ENCODE measurements around the gene CYP1B1. TPM values are rescaled to one million over a fixed set of nuclear protein-coding genes. Genes with fewer than 3 reads are reported as not detected.
A peak's percentile ranks its signal among the peaks of the same experiment; 100 is the strongest.

Gene CYP1B1
- total RNA-seq, 2 experiments from 2014 or later: 4.2 to 16.0 TPM

GRCh38 chr2:38108907-38109731 lies 33.2 kb upstream of the CYP1B1 start:
- ATAC-seq (peak; percentile 27), DNase-seq (no peak)
- H3K36me3 Mint-ChIP-seq: no peaks in the 10 kb centered on the region
- CTCF ChIA-PET: interaction anchor here (1.5 kb wide), 1 partner anchor 33 kb away, joined by 6 read pairs; the partner anchor contains the start of gene CYP1B1
- peaks cover 22% of the 10 kb centered on the region for H3K4me1 Mint-ChIP-seq
- peaks cover 48% of the 10 kb centered on the region for H3K27me3 Mint-ChIP-seq
- no peaks in the 10 kb centered on the region for H3K9me3 Mint-ChIP-seq (ENCODE audit: low read depth)
- H3K4me3 Mint-ChIP-seq: no peak overlapping the region
- no peak overlapping the region for H3K27ac Mint-ChIP-seq

GRCh38 chr2:38107738-38108410 lies 31.9 kb upstream of the CYP1B1 start:
- ATAC-seq (no peak), DNase-seq (no peak)
- CTCF ChIA-PET: interaction anchor here (0.8 kb wide), 1 partner anchor 31 kb away, joined by 3 read pairs; no protein-coding TSS in a partner anchor
- Mint-ChIP-seq H3K27me3 (peaks cover 46% of the 10 kb centered on the region), H3K27ac (no peak overlapping the region), H3K4me1 (peaks cover 22% of the 10 kb centered on the region), H3K36me3 (no peaks in the 10 kb centered on the region), H3K9me3 (ENCODE audit: low read depth) (peaks cover 2% of the 10 kb centered on the region), H3K4me3 (no peak overlapping the region)

GRCh38 chr2:38106405-38107094 lies 30.6 kb upstream of the CYP1B1 start:
- Mint-ChIP-seq H3K4me1 (peaks cover 22% of the 10 kb centered on the region), H3K4me3 (no peak overlapping the region), H3K27me3 (peaks cover 44% of the 10 kb centered on the region)

GRCh38 chr2:38105922-38106321 lies 30.0 kb upstream of the CYP1B1 start:
- DNase-seq (no peak), ATAC-seq (no peak)
- Mint-ChIP-seq H3K4me3 (no peak overlapping the region), H3K9me3 (ENCODE audit: low read depth) (peaks cover 2% of the 10 kb centered on the region), H3K27me3 (peaks cover 43% of the 10 kb centered on the region), H3K27ac (no peak overlapping the region), H3K4me1 (peaks cover 22% of the 10 kb centered on the region), H3K36me3 (no peaks in the 10 kb centered on the region)
- CTCF ChIA-PET: interaction anchor here (0.9 to 1.2 kb wide), 2 partner anchors 30 to 124 kb away, joined by 3 to 4 read pairs; partner anchors contain the start of gene CYP1B1

More at GRCh38 chr2:38106405-38107094, 30.6 kb upstream of the CYP1B1 start:
- H3K27ac Mint-ChIP-seq: no peak overlapping the region
- no peaks in the 10 kb centered on the region for H3K36me3 Mint-ChIP-seq
- CTCF ChIA-PET: interaction anchor here (0.6 to 1.2 kb wide), 4 partner anchors 12 to 124 kb away, joined by 3 to 4 read pairs (median 3); partner anchors contain the start of gene CYP1B1
- DNase-seq: no peak
- peaks cover 2% of the 10 kb centered on the region for H3K9me3 Mint-ChIP-seq (ENCODE audit: low read depth)
- peak; percentile 33 for ATAC-seq

- H3K36me3 Mint-ChIP-seq: no peaks in the 10 kb centered on the region
- no peak for DNase-seq
- H3K4me3 Mint-ChIP-seq: no peak overlapping the region
- no peak for ATAC-seq
- CTCF ChIA-PET: interaction anchor here (1.7 kb wide), 1 partner anchor 28 kb away, joined by 5 read pairs; no protein-coding TSS in a partner anchor
- peaks cover 53% of the 10 kb centered on the region for H3K27me3 Mint-ChIP-seq
- no peak overlapping the region for H3K27ac Mint-ChIP-seq
- peaks cover 2% of the 10 kb centered on the region for H3K9me3 Mint-ChIP-seq (ENCODE audit: low read depth)
- H3K4me1 Mint-ChIP-seq: peaks cover 25% of the 10 kb centered on the region
These were observed 28.6 kb upstream of the CYP1B1 start for GRCh38 chr2:38104598-38104997.

GRCh38 chr2:38100328-38100727 lies 24.4 kb upstream of the CYP1B1 start:
- Mint-ChIP-seq H3K27me3 (peaks cover 79% of the 10 kb centered on the region), H3K27ac (no peak overlapping the region), H3K4me1 (peaks cover 28% of the 10 kb centered on the region)

GRCh38 chr2:38099099-38100028 lies 23.4 kb upstream of the CYP1B1 start:
- Mint-ChIP-seq H3K36me3 (no peaks in the 10 kb centered on the region), H3K4me1 (peaks cover 28% of the 10 kb centered on the region), H3K9me3 (ENCODE audit: low read depth) (peaks cover 2% of the 10 kb centered on the region), H3K27ac (no peak overlapping the region), H3K27me3 (peaks cover 76% of the 10 kb centered on the region), H3K4me3 (no peak overlapping the region)
- ATAC-seq (no peak), DNase-seq (no peak)
- CTCF ChIA-PET: no interaction called here

More at GRCh38 chr2:38100328-38100727, 24.4 kb upstream of the CYP1B1 start:
- no peak for DNase-seq
- CTCF ChIA-PET: no interaction called here
- H3K36me3 Mint-ChIP-seq: no peaks in the 10 kb centered on the region
- peaks cover 2% of the 10 kb centered on the region for H3K9me3 Mint-ChIP-seq (ENCODE audit: low read depth)
- ATAC-seq: no peak
- no peak overlapping the region for H3K4me3 Mint-ChIP-seq

GRCh38 chr2:38098421-38099098 lies 22.6 kb upstream of the CYP1B1 start:
- H3K27me3 Mint-ChIP-seq: peaks cover 72% of the 10 kb centered on the region
- H3K4me3 Mint-ChIP-seq: peak overlapping the region; percentile 2
- peaks cover 28% of the 10 kb centered on the region for H3K4me1 Mint-ChIP-seq
- no peak for DNase-seq
- no peaks in the 10 kb centered on the region for H3K36me3 Mint-ChIP-seq
- peaks cover 2% of the 10 kb centered on the region for H3K9me3 Mint-ChIP-seq (ENCODE audit: low read depth)
- CTCF ChIA-PET: no interaction called here
- H3K27ac Mint-ChIP-seq: no peak overlapping the region
- no peak for ATAC-seq

- H3K4me1 Mint-ChIP-seq: peaks cover 28% of the 10 kb centered on the region
- H3K9me3 Mint-ChIP-seq (ENCODE audit: low read depth): no peaks in the 10 kb centered on the region
- H3K36me3 Mint-ChIP-seq: no peaks in the 10 kb centered on the region
- no peak overlapping the region for H3K4me3 Mint-ChIP-seq
- ATAC-seq: no peak
- H3K27ac Mint-ChIP-seq: no peak overlapping the region
- CTCF ChIA-PET: no interaction called here
- DNase-seq: no peak
- H3K27me3 Mint-ChIP-seq: peaks cover 67% of the 10 kb centered on the region
These were observed 22.0 kb upstream of the CYP1B1 start for GRCh38 chr2:38097988-38098385.

GRCh38 chr2:38097258-38097987 lies 21.5 kb upstream of the CYP1B1 start:
- Mint-ChIP-seq H3K4me1 (peaks cover 28% of the 10 kb centered on the region), H3K9me3 (ENCODE audit: low read depth) (no peaks in the 10 kb centered on the region), H3K27me3 (peaks cover 61% of the 10 kb centered on the region), H3K27ac (no peak overlapping the region), H3K36me3 (no peaks in the 10 kb centered on the region), H3K4me3 (no peak overlapping the region)
- CTCF ChIA-PET: no interaction called here
- DNase-seq: no peak
- no peak for ATAC-seq

GRCh38 chr2:38095996-38096861 lies 20.3 kb upstream of the CYP1B1 start:
- no peaks in the 10 kb centered on the region for H3K36me3 Mint-ChIP-seq
- CTCF ChIA-PET: interaction anchor here (0.7 to 1.9 kb wide), 3 partner anchors 17 to 114 kb away, joined by 3 to 9 read pairs (median 5); partner anchors contain the start of gene CYP1B1
- H3K9me3 Mint-ChIP-seq (ENCODE audit: low read depth): no peaks in the 10 kb centered on the region
- ATAC-seq (peak; percentile 55), DNase-seq (peak; percentile 49)
- H3K27me3 Mint-ChIP-seq: peaks cover 57% of the 10 kb centered on the region
- peak overlapping the region; percentile 48 for H3K27ac Mint-ChIP-seq
- peaks cover 28% of the 10 kb centered on the region for H3K4me1 Mint-ChIP-seq
- no peak overlapping the region for H3K4me3 Mint-ChIP-seq
